BJ (cell line): Measurements from ENCODE around the gene CEBPG. TPM values are rescaled to one million over a fixed set of nuclear protein-coding genes. Genes with fewer than 3 reads are reported as not detected.

Experiments
- CTCF ChIA-PET: fragments of 350-600 bp; formaldehyde crosslinking; extraction: SDS; loops from one replicate; lab custom pipeline; 2021; ENCODE audit warnings: antibody characterized with exemption, inconsistent platforms; lab: Yijun Ruan, JAX
- POLR2A ChIA-PET: fragments of 300-600 bp; sonication (Branson Sonifier 250); formaldehyde crosslinking; extraction: SDS; loops from one replicate; lab custom pipeline; 2021; ENCODE audit warnings: antibody characterized with exemption; lab: Charles Lee
- DNase-seq: peaks from one replicate; pipeline ENCODE4 v3.0.0-alpha.2; 2011; ENCODE audit warnings: low read depth
- H3K27me3 ChIP-seq: 2 replicates; pipeline ENCODE4 v1.6.0; 2011; ENCODE audit warnings: low read length; ENCODE audit not compliant: control insufficient read depth, insufficient read depth
- H3K36me3 ChIP-seq: 2 replicates; pipeline ENCODE4 v1.5.1; 2011; ENCODE audit warnings: low read length; ENCODE audit not compliant: control insufficient read depth, insufficient read depth
- H3K4me3 ChIP-seq: 2 replicates; pipeline ENCODE4 v1.5.1; 2011; ENCODE audit warnings: low read depth, mild to moderate bottlenecking, control low read depth, low read length
- CTCF ChIP-seq: IDR thresholded peaks from 2 replicates; pipeline ENCODE4 v1.5.1; 2011; ENCODE audit warnings: low read depth, mild to moderate bottlenecking, control low read depth, inconsistent platforms, low read length, moderate library complexity; ENCODE audit not compliant: insufficient read depth
- polyA plus RNA-seq: library from polyadenylated mRNA; depleted of rRNA; stranded (reverse); fragments of >200 nt; gene quantifications from 2 replicates; pipeline ENCODE4 v1.2.3, GENCODE V29; 2011

CEBPG gene
- polyA plus RNA-seq, 1 experiment: 16.0 TPM

GRCh38 chr19:33385956-33386355 lies 12.4 kb downstream of the CEBPG start:
- H3K36me3 ChIP-seq: peaks cover 25% of the 10 kb centered on the region
- CTCF ChIA-PET: interaction anchor here (1.4 kb wide), 1 partner anchor 21 kb away, joined by 5 read pairs; no protein-coding TSS in a partner anchor
- no peaks in the 10 kb centered on the region for H3K27me3 ChIP-seq
- no peak overlapping the region for H3K4me3 ChIP-seq
- TF ChIP-seq CTCF: no peak
- no peak for DNase-seq
- POLR2A ChIA-PET: interaction anchor here (0.6 kb wide), 1 partner anchor 13 kb away, joined by 4 read pairs; no protein-coding TSS in a partner anchor

- POLR2A ChIA-PET: interaction anchor here (0.6 kb wide), 1 partner anchor 13 kb away, joined by 4 read pairs; no protein-coding TSS in a partner anchor
- no peak for DNase-seq
- Histone ChIP-seq H3K4me3 (no peak overlapping the region), H3K36me3 (peaks cover 23% of the 10 kb centered on the region), H3K27me3 (no peaks in the 10 kb centered on the region)
- TF ChIP-seq CTCF: no peak
- CTCF ChIA-PET: interaction anchor here (1.4 kb wide), 1 partner anchor 20 kb away, joined by 5 read pairs; no protein-coding TSS in a partner anchor
Measured at GRCh38 chr19:33386361-33386858, 12.9 kb downstream of the CEBPG start.

- no peak for DNase-seq
- TF ChIP-seq CTCF: no peak
- Histone ChIP-seq H3K27me3 (no peaks in the 10 kb centered on the region), H3K36me3 (peaks cover 23% of the 10 kb centered on the region), H3K4me3 (no peak overlapping the region)
- CTCF ChIA-PET: interaction anchor here (1.1 to 1.7 kb wide), 4 partner anchors 10 to 390 kb away, joined by 3 to 5 read pairs (median 4); no protein-coding TSS in a partner anchor
- POLR2A ChIA-PET: no interaction called here
Measured at GRCh38 chr19:33387351-33388230, 14.1 kb downstream of the CEBPG start.

- TF ChIP-seq CTCF: no peak
- ChIA-PET POLR2A (no interaction called here), CTCF (interaction anchor here (1.1 to 1.7 kb wide), 4 partner anchors 11 to 390 kb away, joined by 3 to 5 read pairs (median 4); no protein-coding TSS in a partner anchor)
- H3K27me3 ChIP-seq: no peaks in the 10 kb centered on the region
- H3K4me3 ChIP-seq: no peak overlapping the region
- H3K36me3 ChIP-seq: peaks cover 23% of the 10 kb centered on the region
- no peak for DNase-seq
Measured at GRCh38 chr19:33388231-33388724, 14.8 kb downstream of the CEBPG start.
